Lower lobe of right lung (tissue), 2 donors: ENCODE measurements around the gene IQCN. TPM values are rescaled to one million over a fixed set of nuclear protein-coding genes. Genes with fewer than 3 reads are reported as not detected.

Experiments
- ATAC-seq, 2 donors: fragments of 200-7000 bp; cut with Tn5 transposase; one replicate each; pipeline ENCODE4 v1.9.1; 2020 to 2022; ENCODE audit warnings: mild to moderate bottlenecking in 2 of 2, moderate library complexity in 2 of 2
- DNase-seq: peaks from one replicate; pipeline ENCODE4 v3.0.0-alpha.2; 2020
- H3K27ac ChIP-seq: fragments of 200-600 bp; one replicate; pipeline ENCODE4 v1.8.0; 2022
- H3K27me3 ChIP-seq: fragments of 200-600 bp; one replicate; pipeline ENCODE4 v1.8.0; 2022; ENCODE audit warnings: low read depth
- H3K36me3 ChIP-seq: fragments of 200-600 bp; one replicate; pipeline ENCODE4 v1.8.0; 2022; ENCODE audit warnings: mild to moderate bottlenecking
- H3K4me1 ChIP-seq: fragments of 200-600 bp; one replicate; pipeline ENCODE4 v1.8.0; 2022
- H3K4me3 ChIP-seq: fragments of 200-600 bp; one replicate; pipeline ENCODE4 v1.8.0; 2022; ENCODE audit warnings: mild to moderate bottlenecking
- H3K9me3 ChIP-seq: fragments of 200-600 bp; one replicate; pipeline ENCODE4 v1.8.0; 2022
- CTCF ChIP-seq: fragments of 200-600 bp; IDR thresholded peaks from one replicate; pipeline ENCODE4 v1.8.0; 2022; ENCODE audit warnings: antibody characterized with exemption, mild to moderate bottlenecking
- intact Hi-C: fragments of 100-400 bp; cut with DNase I; formaldehyde crosslinking; loops from one replicate; pipeline ENCODE4 v1.11.0; 2022
- total RNA-seq: library from RNA; stranded (reverse); fragmentation: NEBNext Ultra II Directional; extraction: Animal tissue kit (Norgen Biotek cat#: 25700); gene quantifications from one replicate; pipeline ENCODE4 v1.2.1, GENCODE V29; 2021
- donor health status: DM: no; HTN: yes; CAD: no; lungs with severe emphysema.

The IQCN gene
- total RNA-seq, 1 donor from 2014 or later = 4.1 TPM

GRCh38 chr19:18270326-18270725 lies 3.9 kb downstream of the IQCN start:
- Histone ChIP-seq H3K9me3 (no peaks in the 10 kb centered on the region), H3K4me3 (no peak overlapping the region), H3K36me3 (peaks cover 28% of the 10 kb centered on the region), H3K4me1 (peaks cover 15% of the 10 kb centered on the region), H3K27ac (no peak overlapping the region), H3K27me3 (no peaks in the 10 kb centered on the region)
- intact Hi-C loops = loop anchor here (10.0 kb wide), 1 partner anchor 54 kb away; the partner anchor contains the start of gene LSM4
- no peak for DNase-seq
- ATAC-seq = no peak
- TF ChIP-seq CTCF = no peak

- ATAC-seq (no peak), DNase-seq (no peak)
- no peaks in the 10 kb centered on the region for H3K9me3 ChIP-seq
- peaks cover 4% of the 10 kb centered on the region for H3K4me1 ChIP-seq
- intact Hi-C loops = no loop called here
- no peak overlapping the region for H3K27ac ChIP-seq
- no peaks in the 10 kb centered on the region for H3K27me3 ChIP-seq
- H3K4me3 ChIP-seq = no peak overlapping the region
- peaks cover 32% of the 10 kb centered on the region for H3K36me3 ChIP-seq
- no peak for TF ChIP-seq CTCF
Observed at GRCh38 chr19:18269070-18269723, 5.1 kb downstream of the IQCN start.

GRCh38 chr19:18266771-18267686 lies 7.2 kb downstream of the IQCN start:
- no peak for TF ChIP-seq CTCF
- Histone ChIP-seq H3K9me3 (no peaks in the 10 kb centered on the region), H3K4me1 (no peaks in the 10 kb centered on the region), H3K4me3 (no peak overlapping the region), H3K36me3 (peaks cover 41% of the 10 kb centered on the region), H3K27ac (no peak overlapping the region), H3K27me3 (no peaks in the 10 kb centered on the region)
- DNase-seq (no peak), ATAC-seq (no peak)
- intact Hi-C loops = no loop called here

- no peaks in the 10 kb centered on the region for H3K27me3 ChIP-seq
- no peak overlapping the region for H3K27ac ChIP-seq
- TF ChIP-seq CTCF = no peak
- H3K4me3 ChIP-seq = no peak overlapping the region
- no peaks in the 10 kb centered on the region for H3K9me3 ChIP-seq
- DNase-seq (no peak), ATAC-seq (no peak)
- intact Hi-C loops = no loop called here
- peaks cover 41% of the 10 kb centered on the region for H3K36me3 ChIP-seq
- no peaks in the 10 kb centered on the region for H3K4me1 ChIP-seq
Observed at GRCh38 chr19:18265582-18265981, 8.7 kb downstream of the IQCN start.

GRCh38 chr19:18264971-18265540 lies 9.2 kb downstream of the IQCN start:
- intact Hi-C loops = no loop called here
- no peak for TF ChIP-seq CTCF
- no peak for DNase-seq
- ATAC-seq = no peak
- Histone ChIP-seq H3K4me3 (no peak overlapping the region), H3K9me3 (no peaks in the 10 kb centered on the region), H3K27me3 (no peaks in the 10 kb centered on the region), H3K36me3 (peaks cover 41% of the 10 kb centered on the region), H3K4me1 (no peaks in the 10 kb centered on the region), H3K27ac (no peak overlapping the region)
